Stimulated activated effector memory CD8-positive, alpha-beta T cell treated with anti-CD3 and anti-CD28 coated beads, Interleukin-12 subunit alpha, Interleukin-12 subunit beta, amount 100 ng/mL, for 72 hours (primary cell): ENCODE results near the gene ZMYND11.
"Not testable (repeated sequence)": the region's sequence is repeated elsewhere in the genome, so short reads cannot be mapped to it uniquely, and the experiment has no call there.

ENCODE experiments used
- ATAC-seq: fragments of 150-1000 bp; cut with Tn5 transposase; 2 replicates; pipeline ENCODE4 v1.10.0; 2021
- DNase-seq, 2 donors: peaks; one replicate each; pipeline ENCODE4 v3.0.0; 2021 to 2022; ENCODE audit warnings: low spot score in 2 of 2
- H3K27ac Mint-ChIP-seq: one replicate; pipeline ENCODE4 v1.8.0; 2022; ENCODE audit warnings: mild to moderate bottlenecking, mixed read lengths
- H3K36me3 Mint-ChIP-seq: one replicate; pipeline ENCODE4 v1.8.0; 2022; ENCODE audit warnings: mild to moderate bottlenecking, mixed read lengths
- H3K4me1 Mint-ChIP-seq: one replicate; pipeline ENCODE4 v1.8.0; 2022; ENCODE audit warnings: mixed read lengths
- H3K4me3 Mint-ChIP-seq: one replicate; pipeline ENCODE4 v1.8.0; 2022; ENCODE audit warnings: mild to moderate bottlenecking, mixed read lengths
- H3K9me3 Mint-ChIP-seq: one replicate; pipeline ENCODE4 v1.8.0; 2022; ENCODE audit warnings: mixed read lengths

ZMYND11 gene

DNA sequence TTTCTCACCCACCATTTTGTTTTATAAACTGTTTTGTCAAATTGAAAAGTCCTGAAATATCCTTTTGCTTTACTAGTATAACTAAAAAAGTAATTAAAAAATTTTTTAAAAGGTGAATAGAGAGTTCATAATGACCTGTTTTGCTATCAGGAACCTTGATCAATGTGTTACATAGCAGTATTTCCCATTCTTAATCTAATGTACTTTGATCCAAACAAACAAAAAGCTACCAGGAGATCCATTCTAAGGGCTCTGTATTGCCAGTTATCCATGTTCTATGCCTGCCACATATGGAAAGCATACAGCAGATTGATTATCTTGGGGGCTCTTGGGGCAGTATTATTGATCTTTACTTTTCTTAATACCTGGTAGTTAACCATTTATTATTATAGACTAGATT, 32.1 kb downstream of the ZMYND11 start:
- DNase-seq (no peak), ATAC-seq (no peak)
- H3K4me3 Mint-ChIP-seq = no peak overlapping the region
- no peak overlapping the region for H3K27ac Mint-ChIP-seq
- H3K36me3 Mint-ChIP-seq = no peaks in the 10 kb centered on the region
- H3K4me1 Mint-ChIP-seq = peaks cover 27% of the 10 kb centered on the region
- H3K9me3 Mint-ChIP-seq = peaks cover 5% of the 10 kb centered on the region

DNA sequence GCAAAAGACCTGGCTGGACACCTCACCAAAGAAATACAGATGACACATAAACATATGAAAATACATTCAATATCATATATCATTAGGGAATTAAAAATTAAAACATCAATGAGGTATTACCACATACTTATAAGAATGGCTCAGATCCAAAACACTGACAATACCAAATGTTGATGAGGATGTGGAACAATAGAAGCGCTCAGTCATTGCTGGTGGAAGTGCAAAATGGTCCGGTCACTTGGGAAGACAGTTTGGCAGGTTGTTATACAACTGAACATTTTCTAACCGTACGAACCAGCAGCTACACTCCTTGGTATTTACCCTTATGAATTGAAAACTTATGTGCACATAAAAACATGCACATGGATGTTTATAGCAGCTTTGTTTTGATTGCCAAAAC, 38.5 kb downstream of the ZMYND11 start:
- no peaks in the 10 kb centered on the region for H3K9me3 Mint-ChIP-seq
- no peak overlapping the region for H3K4me3 Mint-ChIP-seq
- no peak for ATAC-seq
- no peak for DNase-seq
- peaks cover 9% of the 10 kb centered on the region for H3K4me1 Mint-ChIP-seq
- H3K27ac Mint-ChIP-seq = no peak overlapping the region
- H3K36me3 Mint-ChIP-seq = no peaks in the 10 kb centered on the region

DNA sequence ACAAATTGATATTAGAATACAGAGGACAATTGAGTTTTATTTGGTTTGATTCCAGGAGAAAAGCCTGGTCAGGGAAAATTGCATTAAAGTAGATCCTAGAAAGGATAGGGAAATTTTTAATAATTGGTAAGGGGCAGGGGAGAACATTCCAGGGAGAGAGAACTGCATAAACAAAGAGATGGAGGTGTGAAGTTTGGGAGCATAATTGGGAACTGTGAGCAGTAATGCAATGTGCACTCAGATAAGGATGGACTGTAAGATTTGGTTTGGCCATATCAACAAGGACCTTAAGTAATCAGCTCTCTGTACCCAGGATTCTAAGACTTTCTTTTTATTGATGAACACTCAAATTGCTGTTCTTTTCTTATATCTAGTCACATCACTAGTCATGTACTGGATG, 41.4 kb downstream of the ZMYND11 start:
- Mint-ChIP-seq H3K4me3 (no peak overlapping the region), H3K27ac (no peak overlapping the region), H3K4me1 (peaks cover 13% of the 10 kb centered on the region), H3K36me3 (peaks cover 22% of the 10 kb centered on the region), H3K9me3 (no peaks in the 10 kb centered on the region)
- DNase-seq (no peak), ATAC-seq (no peak)

DNA sequence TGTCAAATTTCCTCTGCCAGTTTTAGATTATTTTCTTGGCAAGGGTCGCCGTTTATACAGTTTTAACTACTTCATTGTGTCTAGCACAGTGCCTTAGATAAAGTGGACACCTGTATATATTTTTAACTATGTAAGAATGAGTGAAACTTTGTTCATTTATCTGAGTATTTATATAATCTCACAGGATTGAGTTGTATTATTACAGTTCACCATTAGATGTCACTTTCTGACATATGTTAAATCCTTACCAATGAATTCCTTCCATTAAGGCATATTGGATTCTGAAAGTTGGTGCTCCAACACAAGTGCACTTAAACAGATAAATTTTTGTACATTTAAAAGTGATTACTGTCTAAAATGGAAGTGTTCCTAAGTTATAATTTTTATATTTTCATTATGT, 43.0 kb downstream of the ZMYND11 start:
- H3K9me3 Mint-ChIP-seq = no peaks in the 10 kb centered on the region
- no peak overlapping the region for H3K4me3 Mint-ChIP-seq
- DNase-seq = no peak
- H3K4me1 Mint-ChIP-seq = peaks cover 26% of the 10 kb centered on the region
- ATAC-seq = no peak
- peaks cover 22% of the 10 kb centered on the region for H3K36me3 Mint-ChIP-seq
- H3K27ac Mint-ChIP-seq = no peak overlapping the region

GRCh38 chr10:178723-179122, 43.5 kb downstream of the ZMYND11 start:
- Mint-ChIP-seq H3K4me3 (no peak overlapping the region), H3K36me3 (peaks cover 22% of the 10 kb centered on the region), H3K27ac (peak overlapping the region; percentile 24), H3K9me3 (no peaks in the 10 kb centered on the region), H3K4me1 (peaks cover 28% of the 10 kb centered on the region)
- DNase-seq (no peak), ATAC-seq (no peak)

DNA sequence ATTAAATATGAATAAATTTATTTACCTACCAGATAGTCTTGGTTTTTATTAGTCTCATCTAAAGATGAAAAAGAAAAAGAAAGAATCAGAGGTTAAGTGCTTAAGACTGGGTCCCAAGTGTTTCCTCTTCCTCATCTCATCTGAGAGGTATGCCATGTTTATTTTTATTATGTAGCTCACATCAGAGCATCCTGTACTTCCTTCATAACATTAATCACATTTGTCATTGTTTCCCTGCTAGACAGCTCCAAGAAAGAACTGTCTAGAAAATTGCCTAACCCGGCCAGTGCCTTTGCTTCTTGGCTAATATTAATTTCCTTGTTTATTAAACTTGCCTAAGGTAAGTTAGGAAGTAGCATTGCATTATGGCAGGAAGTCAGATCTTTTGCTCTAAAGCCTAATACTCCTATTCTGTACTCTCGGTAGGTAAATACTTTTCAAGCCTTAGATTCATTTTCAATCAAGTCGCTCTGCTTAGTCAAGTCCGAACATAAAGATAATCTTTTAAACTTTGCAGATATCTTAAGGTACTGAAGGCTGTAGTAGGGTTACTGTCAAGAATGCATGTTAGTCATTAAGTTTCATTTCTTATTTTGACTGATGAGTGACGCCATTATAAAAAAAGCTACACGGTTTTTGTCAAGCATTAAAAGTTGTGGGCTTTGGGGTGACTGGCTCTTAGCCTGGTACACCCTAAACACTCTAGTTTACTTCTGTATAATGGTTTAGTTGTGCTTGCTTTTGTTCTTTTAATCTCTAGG, 47.4 kb downstream of the ZMYND11 start:
- Mint-ChIP-seq H3K4me3 (peak overlapping the region; percentile 52), H3K27ac (peak overlapping the region; percentile 67), H3K36me3 (peaks cover 35% of the 10 kb centered on the region), H3K9me3 (peaks cover 7% of the 10 kb centered on the region), H3K4me1 (peaks cover 31% of the 10 kb centered on the region)
- no peak for DNase-seq
- peak; percentile 98 for ATAC-seq

DNA sequence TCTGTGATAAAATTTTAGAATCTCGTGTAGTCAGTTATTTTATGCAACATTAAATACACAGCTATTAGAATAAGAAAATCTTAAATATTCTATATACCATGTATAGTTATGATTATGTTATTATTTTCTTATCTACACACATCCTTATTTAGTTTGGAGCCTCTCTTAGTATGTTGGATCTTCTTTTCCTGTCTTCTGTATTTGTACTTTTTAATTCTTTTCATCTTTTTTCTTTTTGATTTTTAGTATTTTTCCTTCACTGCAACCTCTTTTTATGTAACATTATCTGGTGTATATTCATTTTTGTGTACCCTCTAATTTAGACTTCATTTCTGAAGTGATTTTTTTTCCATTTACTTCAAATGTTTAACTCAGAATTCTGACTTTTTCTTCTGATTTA, 48.9 kb downstream of the ZMYND11 start:
- Mint-ChIP-seq H3K36me3 (peaks cover 42% of the 10 kb centered on the region), H3K27ac (no peak overlapping the region)
- no peak for ATAC-seq

DNA sequence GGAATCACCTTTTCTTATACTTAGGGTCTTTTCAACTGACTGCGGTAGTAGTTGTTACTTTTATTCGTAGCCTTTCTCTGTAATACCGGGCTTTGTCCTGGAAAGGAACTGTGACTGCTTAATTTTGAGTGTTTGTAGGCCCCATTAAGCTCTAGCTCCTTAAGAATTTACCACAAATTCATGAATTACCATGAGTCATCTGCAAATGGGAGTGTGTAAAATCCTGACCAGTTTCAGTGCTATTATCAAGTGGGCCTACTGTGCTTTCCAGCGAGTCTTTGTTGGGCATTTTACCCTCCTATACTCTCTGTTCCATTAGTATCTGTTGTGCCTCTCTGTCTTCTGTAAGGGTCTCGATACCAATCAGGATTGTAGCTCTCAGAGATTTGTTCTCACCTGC, 49.7 kb downstream of the ZMYND11 start:
- Mint-ChIP-seq H3K9me3 (peaks cover 7% of the 10 kb centered on the region), H3K4me1 (peaks cover 36% of the 10 kb centered on the region), H3K36me3 (peaks cover 37% of the 10 kb centered on the region), H3K4me3 (no peak overlapping the region), H3K27ac (no peak overlapping the region)
- DNase-seq (no peak), ATAC-seq (no peak)

More for the DNA sequence above, 48.9 kb downstream of the ZMYND11 start:
- Mint-ChIP-seq H3K4me1 (peaks cover 36% of the 10 kb centered on the region), H3K4me3 (no peak overlapping the region), H3K9me3 (peaks cover 7% of the 10 kb centered on the region)
- no peak for DNase-seq

- not testable (repeated sequence) for H3K27ac Mint-ChIP-seq, H3K4me3 Mint-ChIP-seq, DNase-seq, ATAC-seq, H3K9me3 Mint-ChIP-seq
- H3K4me1 Mint-ChIP-seq = peaks cover 42% of the 10 kb centered on the region
- peaks cover 31% of the 10 kb centered on the region for H3K36me3 Mint-ChIP-seq
These were observed 50.3 kb downstream of the ZMYND11 start for GRCh38 chr10:185571-185970.

DNA sequence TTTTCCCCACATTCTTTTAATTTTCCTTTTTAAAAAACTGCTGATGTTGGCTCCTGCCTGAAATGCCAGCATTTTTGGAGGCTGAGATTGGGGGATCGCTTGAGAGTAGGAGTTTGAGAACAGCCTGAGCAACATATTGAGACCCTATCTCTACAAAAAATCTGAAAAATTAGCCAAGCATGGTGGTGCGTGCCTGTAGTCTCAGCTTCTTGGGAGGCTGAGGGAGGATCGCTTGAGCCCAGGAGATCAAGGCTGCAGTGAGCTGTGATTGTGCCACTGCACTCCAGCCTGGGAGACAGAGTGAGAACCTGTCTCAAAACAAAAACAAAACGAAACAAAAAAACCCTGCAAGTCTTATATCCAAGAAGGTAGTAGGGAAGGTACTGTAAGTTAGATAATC, 51.7 kb downstream of the ZMYND11 start:
- Mint-ChIP-seq H3K9me3 (peaks cover 7% of the 10 kb centered on the region), H3K27ac (no peak overlapping the region), H3K36me3 (peaks cover 20% of the 10 kb centered on the region), H3K4me1 (peaks cover 39% of the 10 kb centered on the region), H3K4me3 (no peak overlapping the region)
- DNase-seq (no peak), ATAC-seq (no peak)

DNA sequence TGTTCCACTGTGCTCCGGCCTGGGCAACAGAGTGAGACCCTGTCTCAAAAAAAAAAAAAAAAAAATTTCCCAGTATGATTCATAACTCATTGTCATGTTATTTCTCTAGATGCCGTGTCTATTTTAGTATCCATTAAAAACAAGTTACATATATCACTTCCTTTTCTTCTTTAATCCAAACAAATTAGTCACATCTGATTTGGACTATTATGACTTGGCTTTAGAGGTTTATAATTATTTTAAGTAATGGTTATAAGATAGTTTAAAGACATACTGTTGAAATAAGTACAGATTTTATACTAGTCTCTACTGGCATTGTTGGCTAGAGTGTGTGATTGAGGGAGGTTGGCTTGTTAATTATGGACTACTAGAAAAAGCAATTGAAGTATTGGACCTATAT, 53.3 kb downstream of the ZMYND11 start:
- H3K4me1 Mint-ChIP-seq = peaks cover 33% of the 10 kb centered on the region
- H3K36me3 Mint-ChIP-seq = peaks cover 26% of the 10 kb centered on the region
- peaks cover 7% of the 10 kb centered on the region for H3K9me3 Mint-ChIP-seq
- ATAC-seq (peak; percentile 40), DNase-seq (no peak)
- no peak overlapping the region for H3K4me3 Mint-ChIP-seq
- H3K27ac Mint-ChIP-seq = peak overlapping the region; percentile 10

DNA sequence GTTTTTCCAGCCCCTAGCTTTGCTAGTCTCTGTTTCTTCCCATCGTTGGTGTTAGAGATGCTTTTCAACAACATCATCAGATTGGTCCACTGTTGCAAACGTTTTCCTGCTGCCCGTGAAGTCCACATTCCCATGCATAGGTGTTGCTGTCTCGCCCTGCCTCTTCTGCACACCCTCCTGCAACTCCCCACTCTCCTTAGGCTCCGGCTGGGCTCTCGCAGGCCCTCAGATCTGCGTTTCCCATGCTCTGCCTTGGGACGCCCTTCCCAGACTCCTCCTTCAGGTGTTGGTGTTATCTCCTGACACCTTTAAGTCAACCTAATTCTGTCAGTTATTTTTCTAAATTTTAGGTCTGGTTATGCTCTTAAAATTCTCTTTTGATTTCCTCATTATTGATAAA, 55.0 kb downstream of the ZMYND11 start:
- no peak for DNase-seq
- H3K27ac Mint-ChIP-seq = no peak overlapping the region

DNA sequence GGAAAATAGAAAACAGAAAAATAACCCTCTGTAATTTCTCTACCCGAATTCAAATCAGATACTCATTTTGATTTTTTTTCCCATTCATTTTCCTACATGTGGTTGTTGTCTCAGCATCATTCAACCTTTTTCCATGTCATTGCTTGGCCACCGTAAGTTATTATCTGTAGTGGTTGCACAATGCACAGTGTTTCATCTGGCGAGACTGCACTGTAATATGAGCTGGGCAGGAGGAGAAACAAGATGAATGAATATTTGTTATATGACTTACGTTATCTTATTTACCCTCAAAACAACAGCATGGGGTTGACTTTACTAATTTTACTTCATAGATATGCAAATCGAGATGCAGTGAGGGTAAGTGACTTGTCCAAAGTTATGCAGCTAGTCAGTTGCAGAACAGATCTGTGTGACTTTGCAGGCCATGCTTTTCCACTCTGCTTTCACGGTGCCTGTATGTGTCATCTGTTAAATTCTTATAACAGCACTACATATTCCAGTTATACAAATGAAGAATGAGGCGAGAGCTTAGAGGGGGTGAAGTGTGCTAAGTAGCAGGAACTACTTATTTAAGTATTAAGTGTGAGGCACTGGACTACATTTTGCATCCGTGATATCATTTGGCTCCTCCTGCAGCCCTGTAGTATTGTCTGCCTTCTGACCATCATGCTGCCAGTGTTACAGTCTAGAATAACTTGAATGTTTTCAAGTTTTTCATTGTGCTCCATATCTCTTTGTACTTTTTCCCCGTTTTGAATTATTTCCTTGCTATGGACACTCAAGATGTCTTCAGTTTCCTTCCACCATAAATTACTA, 56.7 kb downstream of the ZMYND11 start:
- DNase-seq = no peak
- ATAC-seq = no peak
- no peak overlapping the region for H3K27ac Mint-ChIP-seq
- H3K4me1 Mint-ChIP-seq = peaks cover 21% of the 10 kb centered on the region
- H3K36me3 Mint-ChIP-seq = peaks cover 14% of the 10 kb centered on the region
- no peaks in the 10 kb centered on the region for H3K9me3 Mint-ChIP-seq
- no peak overlapping the region for H3K4me3 Mint-ChIP-seq

More for the DNA sequence above, 55.0 kb downstream of the ZMYND11 start:
- H3K36me3 Mint-ChIP-seq = peaks cover 14% of the 10 kb centered on the region
- no peak for ATAC-seq
- H3K9me3 Mint-ChIP-seq = no peaks in the 10 kb centered on the region
- peaks cover 22% of the 10 kb centered on the region for H3K4me1 Mint-ChIP-seq
- no peak overlapping the region for H3K4me3 Mint-ChIP-seq

DNA sequence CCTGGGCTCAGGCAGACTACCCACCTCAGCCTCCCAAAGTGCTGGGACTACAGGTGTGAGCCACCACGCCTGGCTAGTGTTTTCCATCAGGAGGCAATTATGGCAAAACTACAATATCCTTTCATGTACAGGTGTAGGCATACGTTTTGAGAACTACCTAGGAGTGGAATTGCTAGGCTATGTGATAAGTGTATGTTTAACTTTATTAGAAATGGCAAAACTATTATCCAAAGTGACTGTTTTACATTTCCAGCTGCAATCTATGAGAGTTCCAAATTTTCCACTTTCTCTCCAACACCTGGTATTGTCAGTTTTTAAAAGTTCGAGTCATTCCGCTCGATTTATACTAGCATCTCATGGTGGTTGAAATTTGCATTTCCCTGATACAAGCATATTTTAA, 59.0 kb downstream of the ZMYND11 start:
- no peak for DNase-seq
- Mint-ChIP-seq H3K9me3 (no peaks in the 10 kb centered on the region), H3K4me1 (peaks cover 15% of the 10 kb centered on the region), H3K36me3 (peaks cover 6% of the 10 kb centered on the region), H3K27ac (no peak overlapping the region), H3K4me3 (no peak overlapping the region)
- no peak for ATAC-seq

DNA sequence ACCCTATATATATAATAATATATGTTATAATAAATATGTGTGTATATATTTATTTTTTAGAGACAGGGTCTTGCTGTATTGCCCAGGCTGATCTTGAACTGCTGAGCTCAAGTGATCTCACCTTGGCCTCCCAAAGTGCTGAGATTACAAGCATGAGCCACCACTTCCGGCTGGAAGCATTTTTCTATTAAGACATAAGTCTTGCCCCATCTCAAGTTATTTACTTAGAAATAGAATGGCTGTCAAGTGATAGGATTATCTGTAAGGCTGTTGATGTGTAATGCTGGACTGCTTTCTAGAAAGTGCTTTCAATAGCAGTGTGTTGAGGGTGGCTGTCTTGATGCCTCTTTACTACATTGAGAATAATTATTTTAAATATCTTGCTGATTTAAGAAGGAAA, 65.2 kb downstream of the ZMYND11 start:
- peaks cover 8% of the 10 kb centered on the region for H3K36me3 Mint-ChIP-seq
- no peak for ATAC-seq
- peaks cover 27% of the 10 kb centered on the region for H3K4me1 Mint-ChIP-seq
- no peak overlapping the region for H3K4me3 Mint-ChIP-seq
- no peak overlapping the region for H3K27ac Mint-ChIP-seq
- no peaks in the 10 kb centered on the region for H3K9me3 Mint-ChIP-seq
- DNase-seq = no peak

DNA sequence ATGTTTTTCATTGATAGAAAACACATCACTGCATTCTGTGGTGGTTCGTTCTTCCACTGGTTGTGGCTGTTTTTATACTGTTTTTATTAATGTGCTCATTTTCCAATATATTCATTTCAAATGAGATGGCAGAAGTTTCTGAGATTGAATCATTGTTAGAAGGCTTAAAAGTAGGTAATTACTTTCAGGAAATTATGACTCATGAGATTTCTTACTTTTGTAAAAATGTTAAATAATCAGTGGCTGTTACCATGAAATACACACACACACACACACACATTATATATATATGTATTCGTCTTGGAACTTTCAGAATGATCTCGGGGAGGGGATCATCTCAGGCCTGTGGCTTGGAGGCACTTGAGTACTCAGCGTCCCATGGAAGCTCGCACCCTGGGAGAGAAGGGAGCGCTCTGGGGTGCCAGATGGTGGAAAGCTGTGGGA, 66.1 kb downstream of the ZMYND11 start:
- Mint-ChIP-seq H3K4me1 (peaks cover 29% of the 10 kb centered on the region), H3K36me3 (peaks cover 8% of the 10 kb centered on the region), H3K9me3 (peaks cover under 1% of the 10 kb centered on the region), H3K27ac (peak overlapping the region; percentile 79), H3K4me3 (peak overlapping the region; percentile 14)
- no peak for DNase-seq
- peak; percentile 80 for ATAC-seq
